Measurements from ENCODE around the gene FASLG.

- TF ChIP-seq CTCF (IDR thresholded peaks at IDR 0.05) (no peak), POLR2A (IDR thresholded peaks at IDR 0.05) (no peak)
These were observed 29.7 kb upstream of the FASLG start for GRCh38 chr1:172629170-172629569.
